ENCODE results near the gene CDH23.

The CDH23 gene

GRCh38 chr10:71818674-71819260 is 422.0 kb downstream of the CDH23 start:
- DNase-seq (ENCODE audit: low read depth in 1 of 2, low spot score in 1 of 2): no peak

GRCh38 chr10:71819441-71819861 is 422.7 kb downstream of the CDH23 start:
- no peak for DNase-seq (ENCODE audit: low read depth in 1 of 2, low spot score in 1 of 2)

GRCh38 chr10:71819985-71820384 is 423.3 kb downstream of the CDH23 start:
- no peak for DNase-seq (ENCODE audit: low read depth in 1 of 2, low spot score in 1 of 2)

- no peak for DNase-seq (ENCODE audit: low read depth in 1 of 2, low spot score in 1 of 2)
Observed at GRCh38 chr10:71820966-71821365, 424.2 kb downstream of the CDH23 start.

- no peak for DNase-seq (ENCODE audit: low read depth in 1 of 2, low spot score in 1 of 2)
Observed at GRCh38 chr10:71821909-71822763, 425.4 kb downstream of the CDH23 start.

- DNase-seq (ENCODE audit: low read depth in 1 of 2, low spot score in 1 of 2): no peak
Observed at GRCh38 chr10:71823356-71823755, 426.6 kb downstream of the CDH23 start.

GRCh38 chr10:71824333-71824732 is 427.6 kb downstream of the CDH23 start:
- DNase-seq (ENCODE audit: low read depth in 1 of 2, low spot score in 1 of 2): no peak

GRCh38 chr10:71825217-71825616 is 428.5 kb downstream of the CDH23 start:
- DNase-seq (ENCODE audit: low read depth in 1 of 2, low spot score in 1 of 2): no peak

- no peak for DNase-seq (ENCODE audit: low read depth in 1 of 2, low spot score in 1 of 2)
Observed at GRCh38 chr10:71827852-71828251, 431.1 kb downstream of the CDH23 start.

- no peak for DNase-seq (ENCODE audit: low read depth in 1 of 2, low spot score in 1 of 2)
Observed at GRCh38 chr10:71828702-71829101, 432.0 kb downstream of the CDH23 start.

GRCh38 chr10:71829171-71829570 is 432.5 kb downstream of the CDH23 start:
- no peak for DNase-seq (ENCODE audit: low read depth in 1 of 2, low spot score in 1 of 2)

GRCh38 chr10:71829896-71830295 is 433.2 kb downstream of the CDH23 start:
- DNase-seq (ENCODE audit: low read depth in 1 of 2, low spot score in 1 of 2): no peak

- DNase-seq (ENCODE audit: low read depth in 1 of 2, low spot score in 1 of 2): no peak
Observed at GRCh38 chr10:71830726-71831125, 434.0 kb downstream of the CDH23 start.

GRCh38 chr10:71831646-71832552 is 435.2 kb downstream of the CDH23 start:
- no peak for DNase-seq (ENCODE audit: low read depth in 1 of 2, low spot score in 1 of 2)

- DNase-seq (ENCODE audit: low read depth in 1 of 2, low spot score in 1 of 2): no peak
Observed at GRCh38 chr10:71832967-71833366, 436.2 kb downstream of the CDH23 start.

- DNase-seq (ENCODE audit: low read depth in 1 of 2, low spot score in 1 of 2): no peak
Observed at GRCh38 chr10:71833451-71834342, 437.0 kb downstream of the CDH23 start.

GRCh38 chr10:71834343-71834674 is 437.6 kb downstream of the CDH23 start:
- no peak for DNase-seq (ENCODE audit: low read depth in 1 of 2, low spot score in 1 of 2)

- DNase-seq (ENCODE audit: low read depth in 1 of 2, low spot score in 1 of 2): no peak
Observed at GRCh38 chr10:71835671-71836595, 439.2 kb downstream of the CDH23 start.

GRCh38 chr10:71836596-71836974 is 439.9 kb downstream of the CDH23 start:
- DNase-seq (ENCODE audit: low read depth in 1 of 2, low spot score in 1 of 2): no peak
